H1 (cell line): ENCODE measurements around the gene NLRP6. TPM values are rescaled to one million over a fixed set of nuclear protein-coding genes. Genes with fewer than 3 reads are reported as not detected.
A peak's percentile ranks its signal among the peaks of the same experiment; 100 is the strongest.

ENCODE experiments used
- CTCF ChIA-PET: fragments of 300-600 bp; sonication (Branson Sonifier 250); formaldehyde crosslinking; loops from one replicate; lab custom pipeline; 2021; ENCODE audit not compliant: partially characterized antibody; lab: Charles Lee
- POLR2A ChIA-PET: fragments of 300-600 bp; sonication (Branson Sonifier 250); formaldehyde crosslinking; loops from one replicate; lab custom pipeline; 2021; ENCODE audit warnings: inconsistent platforms; ENCODE audit not compliant: partially characterized antibody; lab: Charles Lee
- DNase-seq, 2 experiments: peaks; one replicate each; pipeline versions ENCODE4 v3.0.0 to v3.0.0-alpha.2; 2010 to 2022; ENCODE audit warnings: low spot score in 2 of 2, low read depth in 1 of 2, mixed read lengths in 1 of 2
- FAIRE-seq: peaks from 2 replicates; lab custom pipeline; 2011; peaks lifted over from hg19 to GRCh38; lab: Jason Lieb, UNC
- H2AFZ ChIP-seq: 2 replicates; pipeline ENCODE4 v1.8.1; 2012; ENCODE audit warnings: low read length, inconsistent platforms
- H2AK5ac ChIP-seq: 2 replicates; pipeline ENCODE4 v1.6.1; 2013; ENCODE audit warnings: low read depth, low read length
- H2BK120ac ChIP-seq: replicated peaks from 2 replicates; pipeline ENCODE3; 2013; ENCODE audit warnings: low read depth, low read length, inconsistent platforms
- H2BK12ac ChIP-seq: 2 replicates; pipeline ENCODE4 v1.6.1; 2013; ENCODE audit warnings: low read depth, low read length
- H2BK15ac ChIP-seq: 2 replicates; pipeline ENCODE4 v1.6.1; 2013; ENCODE audit warnings: low read length
- H2BK20ac ChIP-seq: 2 replicates; pipeline ENCODE4 v1.6.1; 2013; ENCODE audit warnings: low read length
- H2BK5ac ChIP-seq: 2 replicates; pipeline ENCODE4 v1.6.1; 2013; ENCODE audit warnings: low read depth, low read length
- H3K14ac ChIP-seq: 2 replicates; pipeline ENCODE4 v1.6.1; 2013; ENCODE audit warnings: inconsistent platforms; ENCODE audit not compliant: insufficient read length
- H3K18ac ChIP-seq: 2 replicates; pipeline ENCODE4 v1.6.1; 2013; ENCODE audit warnings: low read length; ENCODE audit errors: extremely low read depth
- H3K23ac ChIP-seq: 2 replicates; pipeline ENCODE4 v1.6.1; 2013; ENCODE audit warnings: inconsistent platforms; ENCODE audit not compliant: insufficient read length
- H3K23me2 ChIP-seq: 2 replicates; pipeline ENCODE4 v1.6.1; 2013; ENCODE audit warnings: low read depth, low read length
- H3K27ac ChIP-seq: 2 replicates; pipeline ENCODE4 v1.6.1; 2011; ENCODE audit warnings: low read depth, low read length, inconsistent platforms
- H3K27me3 ChIP-seq, 4 experiments: replicated peaks in 1 of 4; 1 replicate in 1 of 4; 2 replicates in 3 of 4; pipeline versions ENCODE4 v1.6.1 to v1.8.1; 2011 to 2013; ENCODE audit warnings: low read length in 3 of 4, mild to moderate bottlenecking in 3 of 4, inconsistent platforms in 2 of 4, mixed read lengths in 2 of 4, moderate library complexity in 1 of 4; ENCODE audit not compliant: control insufficient read depth in 3 of 4, insufficient read depth in 3 of 4; ENCODE audit errors: extremely low read depth in 1 of 4
- H3K36me3 ChIP-seq, 4 experiments: 2 replicates each; pipeline versions ENCODE4 v1.6.1 to v1.8.1; 2011 to 2013; ENCODE audit warnings: mild to moderate bottlenecking in 4 of 4, low read length in 3 of 4, moderate library complexity in 2 of 4, control low read depth in 1 of 4, inconsistent platforms in 1 of 4; ENCODE audit not compliant: insufficient read depth in 4 of 4, control insufficient read depth in 2 of 4
- H3K4ac ChIP-seq: replicated peaks from 2 replicates; pipeline ENCODE3; 2013; ENCODE audit warnings: low read length, low read depth, mixed read lengths, inconsistent platforms; ENCODE audit not compliant: insufficient read length
- H3K4me1 ChIP-seq, 4 experiments: replicated peaks in 1 of 4; 1 replicate in 1 of 4; 2 replicates in 3 of 4; pipeline versions ENCODE4 v1.6.1 to v1.8.1; 2011 to 2013; ENCODE audit warnings: low read length in 3 of 4, inconsistent platforms in 2 of 4, mixed read lengths in 1 of 4; ENCODE audit not compliant: insufficient read depth in 4 of 4, control insufficient read depth in 3 of 4
- H3K4me2 ChIP-seq, 2 experiments: 2 replicates each; pipeline versions ENCODE4 v1.6.1 to v1.8.1; 2011 to 2013; ENCODE audit warnings: low read depth in 2 of 2, low read length in 2 of 2, control low read depth in 1 of 2, inconsistent platforms in 1 of 2, mild to moderate bottlenecking in 1 of 2; ENCODE audit not compliant: insufficient read depth in 1 of 2
- H3K4me3 ChIP-seq, 4 experiments: fragments of 200-600, 300-600 bp in 1 of 4; sonication (generic), shearing (Covaris generic), sonication (Bioruptor Twin) in 1 of 4; 2 replicates each; pipeline versions ENCODE4 v1.5.1 to v1.8.1; 2011 to 2016; ENCODE audit warnings: low read length in 4 of 4, low read depth in 3 of 4, control low read depth in 2 of 4, inconsistent platforms in 2 of 4, mild to moderate bottlenecking in 2 of 4, mixed read lengths in 1 of 4, moderate library complexity in 1 of 4; ENCODE audit not compliant: insufficient read depth in 2 of 4; ENCODE audit errors: extremely low read depth in 1 of 4
- H3K56ac ChIP-seq: replicated peaks from 2 replicates; pipeline ENCODE3; 2013; ENCODE audit warnings: low read depth, mild to moderate bottlenecking, mixed read lengths, low read length, inconsistent platforms; ENCODE audit not compliant: insufficient read length
- H3K79me1 ChIP-seq: 2 replicates; pipeline ENCODE4 v1.6.1; 2013; ENCODE audit warnings: low read depth, low read length, control low read depth
- H3K79me2 ChIP-seq, 2 experiments: 2 replicates each; pipeline versions ENCODE4 v1.6.1 to v1.8.1; 2012 to 2013; ENCODE audit warnings: low read length in 2 of 2, mild to moderate bottlenecking in 2 of 2, inconsistent platforms in 1 of 2; ENCODE audit not compliant: insufficient read depth in 2 of 2, control insufficient read depth in 1 of 2
- H3K9ac ChIP-seq, 4 experiments: replicated peaks in 1 of 4; 1 replicate in 1 of 4; 2 replicates in 3 of 4; pipeline versions ENCODE4 v1.6.1 to v1.8.1; 2011 to 2013; ENCODE audit warnings: low read depth in 3 of 4, low read length in 3 of 4, control low read depth in 2 of 4, mild to moderate bottlenecking in 2 of 4, moderate library complexity in 2 of 4, inconsistent platforms in 1 of 4; ENCODE audit errors: extremely low read depth in 1 of 4
- H3K9me3 ChIP-seq, 2 experiments: 2 replicates each; pipeline versions ENCODE4 v1.6.1 to v1.8.1; 2012 to 2013; ENCODE audit warnings: mild to moderate bottlenecking in 2 of 2, moderate library complexity in 2 of 2, control low read depth in 1 of 2, inconsistent platforms in 1 of 2, low read depth in 1 of 2, low read length in 1 of 2, mixed read lengths in 1 of 2; ENCODE audit not compliant: insufficient read depth in 2 of 2
- H4K20me1 ChIP-seq, 2 experiments: replicated peaks in 1 of 2; 2 replicates each; pipeline versions ENCODE3 to v1.8.1; 2011 to 2013; ENCODE audit warnings: inconsistent platforms in 2 of 2, low read length in 2 of 2, mild to moderate bottlenecking in 1 of 2; ENCODE audit not compliant: insufficient read depth in 2 of 2, control insufficient read depth in 1 of 2
- H4K5ac ChIP-seq: 2 replicates; pipeline ENCODE4 v1.6.1; 2013; ENCODE audit warnings: low read length, low read depth, mixed read lengths, inconsistent platforms; ENCODE audit not compliant: insufficient read length
- H4K8ac ChIP-seq: 2 replicates; pipeline ENCODE4 v1.8.0; 2013; ENCODE audit warnings: mild to moderate bottlenecking, moderate library complexity, low read length, inconsistent platforms; ENCODE audit not compliant: insufficient read depth; ENCODE audit errors: extremely low read depth
- H4K91ac ChIP-seq: replicated peaks from 2 replicates; pipeline ENCODE3; 2013; ENCODE audit warnings: low read length, mixed read lengths, inconsistent platforms; ENCODE audit not compliant: insufficient read length
- ATF2 ChIP-seq: IDR thresholded peaks from 2 replicates; pipeline ENCODE4 v1.6.1; 2012; ENCODE audit warnings: low read length, inconsistent platforms
- BRCA1 ChIP-seq: IDR thresholded peaks from 2 replicates; pipeline ENCODE4 v1.6.1; 2012; ENCODE audit warnings: low read depth, low read length, improper control_type of control experiment
- EZH2 ChIP-seq: fragments of 200-600 bp; sonication (generic); IDR thresholded peaks from 2 replicates; pipeline ENCODE4 v1.7.1; 2012; ENCODE audit warnings: low read depth, mild to moderate bottlenecking, moderate library complexity, low read length, inconsistent platforms; ENCODE audit not compliant: severe bottlenecking
- POU5F1 ChIP-seq: IDR thresholded peaks from 2 replicates; pipeline ENCODE4 v1.6.1; 2011; ENCODE audit warnings: low read depth, mild to moderate bottlenecking, low read length, moderate library complexity
- RNF2 ChIP-seq: fragments of 200-900, 300-1000 bp; sonication (generic); IDR thresholded peaks from 2 replicates; pipeline ENCODE4 v1.7.1; 2016; ENCODE audit warnings: borderline replicate concordance, low read depth, mild to moderate bottlenecking, antibody characterized with exemption, low read length; ENCODE audit not compliant: poor library complexity, severe bottlenecking; ENCODE audit errors: missing control alignments
- SAP30 ChIP-seq: fragments of 300-600 bp; sonication (generic); IDR thresholded peaks from 2 replicates; pipeline ENCODE4 v1.7.1; 2012; ENCODE audit warnings: low read length, moderate library complexity, mild to moderate bottlenecking, inconsistent platforms; ENCODE audit not compliant: insufficient read depth, insufficient replicate concordance
- SP1 ChIP-seq: IDR thresholded peaks from 2 replicates; pipeline ENCODE4 v1.6.1; 2011; ENCODE audit warnings: low read depth, low read length
- WGBS, 2 experiments: shearing (Covaris generic) in 1 of 2; methylation state at CpG; one replicate each; pipeline versions ENCODE4 v1.1.6 to v1.1.7; 2013 to 2015; ENCODE audit warnings: low lambda C conversion rate in 2 of 2, mixed read lengths in 2 of 2, inconsistent platforms in 1 of 2, low coverage in 1 of 2, missing lambda C conversion rate in 1 of 2; ENCODE audit not compliant: insufficient replicate concordance in 2 of 2, insufficient coverage in 1 of 2, insufficient read length in 1 of 2; ENCODE audit errors: extremely low coverage in 1 of 2, missing lambda C conversion rate in 1 of 2; 5-methylcytosine and 5-hydroxymethylcytosine counted together
- polyA plus RNA-seq, 7 experiments: library from polyadenylated mRNA; depleted of rRNA in 3 of 7; stranded (reverse) in 5 of 7; unstranded in 2 of 7; fragments of >200 nt in 5 of 7; fragments of 200-250 nt in 2 of 7; gene quantifications; 1 replicate in 5 of 7; 2 replicates in 1 of 7; 4 replicates in 1 of 7; pipeline versions ENCODE4 v1.2.1 to v1.2.3, GENCODE V29; 2011 to 2013; ENCODE audit warnings: missing spikeins in 2 of 7, mixed read lengths in 2 of 7
- total RNA-seq: library from RNA; stranded (reverse); fragmentation: NEBNext Ultra II Directional; extraction: Animal tissue kit (Norgen Biotek cat#: 25700); gene quantifications from 2 replicates; pipeline ENCODE4 v1.2.1, GENCODE V29; 2021
- TF ChIP-seq, protein P1 (sequence below): IDR thresholded peaks from 2 replicates; pipeline ENCODE4 v1.6.1; 2011; ENCODE audit warnings: low read length, improper control_type of control experiment

Gene NLRP6
- total and polyA plus RNA-seq, 2 of the 8 experiments (the other 6 are each of a cell fraction or from before 2014, with no cell fraction given), result not detected

- Histone ChIP-seq H4K8ac (no peak overlapping the region), H3K27me3 (peaks cover under 1 to 2% (median 2%) of the 10 kb centered on the region in 4 experiments; a peak in 6 of 7 replicates), H4K91ac (no peak overlapping the region), H3K27ac (no peak overlapping the region), H2BK120ac (no peak overlapping the region), H3K4me3 (no peak overlapping the region), H4K20me1 (no peaks in the 10 kb centered on the region), H2AFZ (no peak overlapping the region), H3K36me3 (peaks cover 3 to 30% (median 15%) of the 10 kb centered on the region in 4 experiments; a peak in 6 of 8 replicates), H2BK5ac (0 out of 2 replicates have a peak overlapping the region, but pooled peaks have one; percentile 24), H3K4me1 (peaks cover 0 to 35% (median 24%) of the 10 kb centered on the region in 4 experiments; a peak in 6 of 7 replicates), H2BK12ac (no peak overlapping the region), H3K79me1 (0 out of 2 replicates have a peak, but pooled peaks cover 4% of the 10 kb centered on the region), H3K14ac (no peak overlapping the region), H3K4ac (no peak overlapping the region), H3K9ac (no peak overlapping the region), H3K9me3 (no peaks in the 10 kb centered on the region), H2BK20ac (no peak overlapping the region), H2AK5ac (no peak overlapping the region), H3K4me2 (no peak overlapping the region), H3K23me2 (peaks cover 2% of the 10 kb centered on the region; the same call in 1 of the 2 replicates), H3K79me2 (no peaks in the 10 kb centered on the region), H3K56ac (no peak overlapping the region), H3K18ac (no peak overlapping the region), H3K23ac (no peak overlapping the region), H2BK15ac (0 out of 2 replicates have a peak overlapping the region, but pooled peaks have one; percentile 46), H4K5ac (no peak overlapping the region)
- ChIA-PET POLR2A (interaction anchor here (0.9 to 3.0 kb wide), 3 partner anchors 8 to 25 kb away, joined by 3 to 17 read pairs (median 9); no protein-coding TSS in a partner anchor), CTCF (interaction anchor here (0.8 to 3.4 kb wide), 4 partner anchors 8 to 43 kb away, joined by 3 to 29 read pairs (median 7); partner anchors contain the start of gene IFITM2)
- FAIRE-seq (no peak), DNase-seq (no peak)
- 86% methylated on average over 16 of the region's 18 CpGs; no CpG with 5 or more reads in 1 of the 2 experiments for whole genome bisulfite sequencing, 2 experiments
- no peak for TF ChIP-seq BRCA1
- no peak for TF ChIP-seq POU5F1
- no peak for TF ChIP-seq RNF2
- no peak for TF ChIP-seq EZH2
- TF ChIP-seq SP1, result no peak
- TF ChIP-seq ATF2, result no peak
- TF ChIP-seq SAP30, result no peak
- TF ChIP-seq, protein P1, sequence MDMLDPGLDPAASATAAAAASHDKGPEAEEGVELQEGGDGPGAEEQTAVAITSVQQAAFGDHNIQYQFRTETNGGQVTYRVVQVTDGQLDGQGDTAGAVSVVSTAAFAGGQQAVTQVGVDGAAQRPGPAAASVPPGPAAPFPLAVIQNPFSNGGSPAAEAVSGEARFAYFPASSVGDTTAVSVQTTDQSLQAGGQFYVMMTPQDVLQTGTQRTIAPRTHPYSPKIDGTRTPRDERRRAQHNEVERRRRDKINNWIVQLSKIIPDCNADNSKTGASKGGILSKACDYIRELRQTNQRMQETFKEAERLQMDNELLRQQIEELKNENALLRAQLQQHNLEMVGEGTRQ, result no peak
Measured at GRCh38 chr11:293271-293851, 15.2 kb downstream of the NLRP6 start.
